MM.1S (cell line): ENCODE data around the gene MGAT4B.

Source experiments
- DNase-seq: peaks from one replicate; pipeline ENCODE4 v3.0.0-alpha.2; 2015
- H2AFZ ChIP-seq: fragments of 300-600 bp; sonication (generic); 2 replicates; pipeline ENCODE4 v1.6.0; 2016; ENCODE audit warnings: antibody characterized with exemption, low read length
- H3F3A ChIP-seq: fragments of 300-600 bp; sonication (generic); 2 replicates; pipeline ENCODE4 v1.6.1; 2016; ENCODE audit warnings: mild to moderate bottlenecking, antibody characterized with exemption, low read length, moderate library complexity, mixed read lengths; ENCODE audit not compliant: insufficient read depth
- H3K27ac ChIP-seq: fragments of 300-600 bp; sonication (generic); 2 replicates; pipeline ENCODE4 v1.5.1; 2016; ENCODE audit warnings: mild to moderate bottlenecking, low read length
- H3K27me3 ChIP-seq: fragments of 300-600 bp; sonication (generic); replicated peaks from 2 replicates; pipeline ENCODE4 v1.6.0; 2016; ENCODE audit warnings: low read length; ENCODE audit not compliant: insufficient read depth
- H3K36me3 ChIP-seq: fragments of 300-600 bp; sonication (generic); replicated peaks from 2 replicates; pipeline ENCODE4 v1.6.1; 2016; ENCODE audit warnings: mild to moderate bottlenecking, low read length, mixed read lengths; ENCODE audit not compliant: insufficient read depth
- H3K4me1 ChIP-seq: fragments of 300-600 bp; sonication (generic); 2 replicates; pipeline ENCODE4 v1.6.1; 2016; ENCODE audit warnings: low read length, mixed read lengths
- H3K4me2 ChIP-seq: fragments of 300-600 bp; sonication (generic); 2 replicates; pipeline ENCODE4 v1.6.0; 2016; ENCODE audit warnings: low read depth, low read length
- H3K4me3 ChIP-seq: fragments of 300-600 bp; sonication (generic); 2 replicates; pipeline ENCODE4 v1.5.1; 2016; ENCODE audit warnings: low read length, mixed read lengths
- H3K79me2 ChIP-seq: fragments of 300-600 bp; sonication (generic); 2 replicates; pipeline ENCODE4 v1.6.1; 2016; ENCODE audit warnings: mixed run types, low read length, mixed read lengths
- H3K9ac ChIP-seq: fragments of 300-600 bp; sonication (generic); 2 replicates; pipeline ENCODE4 v1.6.1; 2016; ENCODE audit warnings: low read length, mixed read lengths
- H3K9me2 ChIP-seq: fragments of 300-600 bp; sonication (generic); replicated peaks from 2 replicates; pipeline ENCODE4 v1.6.1; 2016; ENCODE audit warnings: mild to moderate bottlenecking, low read length, mixed read lengths; ENCODE audit not compliant: insufficient read depth
- H3K9me3 ChIP-seq: fragments of 300-600 bp; sonication (generic); replicated peaks from 2 replicates; pipeline ENCODE4 v1.6.1; 2016; ENCODE audit warnings: mild to moderate bottlenecking, low read length, mixed read lengths; ENCODE audit not compliant: insufficient read depth
- H4K20me1 ChIP-seq: fragments of 300-600 bp; sonication (generic); 2 replicates; pipeline ENCODE4 v1.6.1; 2016; ENCODE audit warnings: mild to moderate bottlenecking, low read length, moderate library complexity, mixed read lengths; ENCODE audit not compliant: insufficient read depth
- CTCF ChIP-seq: fragments of 300-600 bp; sonication (generic); IDR thresholded peaks from 2 replicates; pipeline ENCODE4 v1.5.1; 2016; ENCODE audit warnings: antibody characterized with exemption, low read length, mixed read lengths
- EZH2 ChIP-seq: fragments of 300-600 bp; sonication (generic); optimal IDR thresholded peaks from 2 replicates; pipeline ENCODE3; 2017; ENCODE audit warnings: low read depth, mild to moderate bottlenecking, antibody characterized with exemption, low read length, mixed read lengths
- EZH2phosphoT487 ChIP-seq: fragments of 300-600 bp; sonication (generic); IDR thresholded peaks from 2 replicates; pipeline ENCODE4 v1.6.1; 2018; ENCODE audit warnings: antibody characterized with exemption, low read length

Gene MGAT4B

GRCh38 chr5:179796877-179797608 lies 9.6 kb downstream of the MGAT4B start:
- TF ChIP-seq CTCF, result no peak
- TF ChIP-seq EZH2, result no peak
- no peak for TF ChIP-seq EZH2phosphoT487
- Histone ChIP-seq H3K9ac (peak overlapping the region; percentile 92; the same call in 1 of the 2 replicates), H3K9me2 (no peaks in the 10 kb centered on the region), H3K27me3 (no peaks in the 10 kb centered on the region), H3K4me3 (peak overlapping the region; percentile 90), H3K79me2 (peaks cover 24% of the 10 kb centered on the region), H4K20me1 (no peaks in the 10 kb centered on the region), H2AFZ (no peak overlapping the region), H3F3A (peaks cover 29% of the 10 kb centered on the region), H3K4me1 (peaks cover 14% of the 10 kb centered on the region; the same call in 1 of the 2 replicates), H3K27ac (peak overlapping the region; percentile 79; the same call in 1 of the 2 replicates), H3K9me3 (no peaks in the 10 kb centered on the region), H3K36me3 (peaks cover 6% of the 10 kb centered on the region; the same call in 1 of the 2 replicates), H3K4me2 (peak overlapping the region; percentile 79)
- no peak for DNase-seq

GRCh38 chr5:179795863-179796833 lies 10.5 kb downstream of the MGAT4B start:
- Histone ChIP-seq H3K79me2 (peaks cover 16% of the 10 kb centered on the region), H3K4me2 (peak overlapping the region; percentile 96), H3K9me2 (no peaks in the 10 kb centered on the region), H3K4me3 (peak overlapping the region; percentile 90), H3K9me3 (no peaks in the 10 kb centered on the region), H3K4me1 (peaks cover 14% of the 10 kb centered on the region; the same call in 1 of the 2 replicates), H4K20me1 (no peaks in the 10 kb centered on the region), H3K27ac (peak overlapping the region; percentile 79), H3F3A (peaks cover 29% of the 10 kb centered on the region), H3K9ac (peak overlapping the region; percentile 92), H3K27me3 (no peaks in the 10 kb centered on the region), H3K36me3 (peaks cover 6% of the 10 kb centered on the region; the same call in 1 of the 2 replicates), H2AFZ (peak overlapping the region; percentile 83)
- peak; percentile 86 for DNase-seq
- TF ChIP-seq EZH2, result no peak
- peak; percentile 55 for TF ChIP-seq CTCF
- TF ChIP-seq EZH2phosphoT487, result no peak

- H3K9me2 ChIP-seq, result no peaks in the 10 kb centered on the region
- H3K4me3 ChIP-seq, result peak overlapping the region; percentile 90
- H3K9me3 ChIP-seq, result no peaks in the 10 kb centered on the region
- H3K9ac ChIP-seq, result peak overlapping the region; percentile 92
- peak; percentile 40 for DNase-seq
- peak overlapping the region; percentile 83 for H2AFZ ChIP-seq
- H4K20me1 ChIP-seq, result no peaks in the 10 kb centered on the region
- peak overlapping the region; percentile 96 for H3K4me2 ChIP-seq
- peaks cover 29% of the 10 kb centered on the region for H3F3A ChIP-seq
- H3K27ac ChIP-seq, result peak overlapping the region; percentile 79; the same call in 1 of the 2 replicates
- TF ChIP-seq CTCF (no peak), EZH2phosphoT487 (no peak), EZH2 (no peak)
- peaks cover 14% of the 10 kb centered on the region; the same call in 1 of the 2 replicates for H3K4me1 ChIP-seq
- H3K79me2 ChIP-seq, result peaks cover 12% of the 10 kb centered on the region
- no peaks in the 10 kb centered on the region for H3K27me3 ChIP-seq
- H3K36me3 ChIP-seq, result peaks cover 6% of the 10 kb centered on the region; the same call in 1 of the 2 replicates
Observed at GRCh38 chr5:179795049-179795862, 11.4 kb downstream of the MGAT4B start.
